RPMI8226 (cell line): Measurements from ENCODE around the gene KIZ.

ENCODE experiments used
- DNase-seq: peaks from one replicate; pipeline ENCODE4 v3.0.0-alpha.2; 2015

Gene KIZ

GRCh38 chr20:21179757-21180156 lies 53.9 kb downstream of the KIZ start:
- no peak for DNase-seq

- no peak for DNase-seq
These were observed 54.4 kb downstream of the KIZ start for GRCh38 chr20:21180248-21180647.

GRCh38 chr20:21181028-21181427 lies 55.1 kb downstream of the KIZ start:
- no peak for DNase-seq

GRCh38 chr20:21182832-21183563 lies 57.1 kb downstream of the KIZ start:
- DNase-seq = no peak

- DNase-seq = no peak
These were observed 57.8 kb downstream of the KIZ start for GRCh38 chr20:21183722-21184121.

GRCh38 chr20:21184819-21185218 lies 58.9 kb downstream of the KIZ start:
- DNase-seq = no peak

- DNase-seq = no peak
These were observed 60.0 kb downstream of the KIZ start for GRCh38 chr20:21185849-21186248.

GRCh38 chr20:21189761-21190523 lies 64.1 kb downstream of the KIZ start:
- no peak for DNase-seq

GRCh38 chr20:21190869-21191268 lies 65.0 kb downstream of the KIZ start:
- no peak for DNase-seq

GRCh38 chr20:21191839-21192238 lies 66.0 kb downstream of the KIZ start:
- no peak for DNase-seq

GRCh38 chr20:21202259-21202658 lies 76.4 kb downstream of the KIZ start:
- DNase-seq = no peak

GRCh38 chr20:21203088-21203656 lies 77.3 kb downstream of the KIZ start:
- DNase-seq = no peak

- DNase-seq = no peak
These were observed 80.7 kb downstream of the KIZ start for GRCh38 chr20:21206584-21206983.

GRCh38 chr20:21208999-21209398 lies 83.1 kb downstream of the KIZ start:
- DNase-seq = no peak

GRCh38 chr20:21209668-21210067 lies 83.8 kb downstream of the KIZ start:
- DNase-seq = no peak

GRCh38 chr20:21213691-21214090 lies 87.8 kb downstream of the KIZ start:
- DNase-seq = no peak

- DNase-seq = no peak
These were observed 88.5 kb downstream of the KIZ start for GRCh38 chr20:21214431-21214830.

- DNase-seq = no peak
These were observed 93.8 kb downstream of the KIZ start for GRCh38 chr20:21219686-21220085.

- DNase-seq = no peak
These were observed 98.3 kb downstream of the KIZ start for GRCh38 chr20:21224217-21224616.

- DNase-seq = no peak
These were observed 99.5 kb downstream of the KIZ start for GRCh38 chr20:21225215-21225947.

GRCh38 chr20:21228511-21228910 lies 102.6 kb downstream of the KIZ start:
- peak; percentile 26 for DNase-seq

- DNase-seq = no peak
These were observed 103.3 kb downstream of the KIZ start for GRCh38 chr20:21229163-21229562.

- DNase-seq = no peak
These were observed 104.3 kb downstream of the KIZ start for GRCh38 chr20:21230220-21230619.
